ENCODE data around the gene SYNDIG1. TPM values are rescaled to one million over a fixed set of nuclear protein-coding genes. Genes with fewer than 3 reads are reported as not detected.

The SYNDIG1 gene
- total RNA-seq, 6 experiments from 2014 or later, result 0.14 to 0.31 TPM; not detected in 4

- H3K27me3 Mint-ChIP-seq (ENCODE audit: insufficient read depth), result peaks cover 5% of the 10 kb centered on the region; the same call in 1 of the 2 replicates
- no peak overlapping the region for H3K4me3 Mint-ChIP-seq
- no peak overlapping the region for H3K27ac Mint-ChIP-seq
- no peaks in the 10 kb centered on the region for H3K36me3 Mint-ChIP-seq (ENCODE audit: low read depth)
- H3K4me1 Mint-ChIP-seq (ENCODE audit: low read depth), result peaks cover 37% of the 10 kb centered on the region
- TF ChIP-seq CTCF (IDR thresholded peaks at IDR 0.05), result no peak
- no peak for DNase-seq
- no peaks in the 10 kb centered on the region for H3K9me3 Mint-ChIP-seq
Observed at GRCh38 chr20:24674921-24675605, 205.6 kb downstream of the SYNDIG1 start.

GRCh38 chr20:24675651-24676352, 206.4 kb downstream of the SYNDIG1 start:
- Mint-ChIP-seq H3K9me3 (no peaks in the 10 kb centered on the region), H3K4me3 (no peak overlapping the region), H3K4me1 (ENCODE audit: low read depth) (peaks cover 35% of the 10 kb centered on the region), H3K27me3 (ENCODE audit: insufficient read depth) (peaks cover 5% of the 10 kb centered on the region; the same call in 1 of the 2 replicates), H3K36me3 (ENCODE audit: low read depth) (no peaks in the 10 kb centered on the region), H3K27ac (no peak overlapping the region)
- DNase-seq, result no peak
- TF ChIP-seq CTCF (IDR thresholded peaks at IDR 0.05), result no peak

GRCh38 chr20:24676353-24676977, 207.0 kb downstream of the SYNDIG1 start:
- Mint-ChIP-seq H3K9me3 (no peaks in the 10 kb centered on the region), H3K4me3 (no peak overlapping the region), H3K27me3 (ENCODE audit: insufficient read depth) (no peaks in the 10 kb centered on the region; the same call in 1 of the 2 replicates), H3K4me1 (ENCODE audit: low read depth) (peaks cover 35% of the 10 kb centered on the region), H3K36me3 (ENCODE audit: low read depth) (no peaks in the 10 kb centered on the region), H3K27ac (no peak overlapping the region)
- no peak for TF ChIP-seq CTCF (IDR thresholded peaks at IDR 0.05)
- DNase-seq, result no peak

GRCh38 chr20:24676978-24677370, 207.5 kb downstream of the SYNDIG1 start:
- Mint-ChIP-seq H3K27ac (no peak overlapping the region), H3K36me3 (ENCODE audit: low read depth) (no peaks in the 10 kb centered on the region), H3K4me1 (ENCODE audit: low read depth) (peaks cover 32% of the 10 kb centered on the region), H3K9me3 (no peaks in the 10 kb centered on the region), H3K27me3 (ENCODE audit: insufficient read depth) (no peaks in the 10 kb centered on the region; the same call in 1 of the 2 replicates), H3K4me3 (no peak overlapping the region)
- no peak for DNase-seq
- no peak for TF ChIP-seq CTCF (IDR thresholded peaks at IDR 0.05)

- H3K27me3 Mint-ChIP-seq (ENCODE audit: insufficient read depth), result no peaks in the 10 kb centered on the region; the same call in none of the 2 replicates
- no peaks in the 10 kb centered on the region for H3K36me3 Mint-ChIP-seq (ENCODE audit: low read depth)
- no peaks in the 10 kb centered on the region for H3K9me3 Mint-ChIP-seq
Observed at GRCh38 chr20:24677626-24678315, 208.3 kb downstream of the SYNDIG1 start.

More at GRCh38 chr20:24677626-24678315, 208.3 kb downstream of the SYNDIG1 start:
- no peak for DNase-seq
- no peak for TF ChIP-seq CTCF (IDR thresholded peaks at IDR 0.05)
- peaks cover 24% of the 10 kb centered on the region for H3K4me1 Mint-ChIP-seq (ENCODE audit: low read depth)
- no peak overlapping the region for H3K4me3 Mint-ChIP-seq
- no peak overlapping the region for H3K27ac Mint-ChIP-seq
